BLaER1 treated with 17β-estradiol and CSF1 and Interleukin-3, amounts not matched to agents 10 nM and 100 nM (cell line): ENCODE measurements around the gene PRB4.

Source experiments
- H3K27ac ChIP-seq, 11 experiments: shearing (Covaris generic); formaldehyde crosslinking; 2 replicates each; pipeline ENCODE4 v1.8.1; 2022
- H3K27me3 ChIP-seq, 11 experiments: shearing (Covaris generic); formaldehyde crosslinking; 2 replicates each; pipeline ENCODE4 v1.8.1; 2022
- H3K36me3 ChIP-seq, 11 experiments: shearing (Covaris generic); formaldehyde crosslinking; 2 replicates each; pipeline ENCODE4 v1.8.1; 2022
- H3K4me1 ChIP-seq, 10 experiments: shearing (Covaris generic); formaldehyde crosslinking; 2 replicates each; pipeline ENCODE4 v1.8.1; 2022
- H3K4me2 ChIP-seq, 11 experiments: shearing (Covaris generic); formaldehyde crosslinking; 2 replicates each; pipeline ENCODE4 v1.8.1; 2022
- H3K4me3 ChIP-seq, 10 experiments: shearing (Covaris generic); formaldehyde crosslinking; 2 replicates each; pipeline ENCODE4 v1.8.1; 2022
- H3K9ac ChIP-seq, 11 experiments: shearing (Covaris generic); formaldehyde crosslinking; 2 replicates each; pipeline ENCODE4 v1.8.1; 2022
- H3K9me3 ChIP-seq, 11 experiments: shearing (Covaris generic); formaldehyde crosslinking; replicated peaks in 1 of 11; 2 replicates each; pipeline ENCODE4 v1.8.1; 2022
- H4K20me1 ChIP-seq, 11 experiments: shearing (Covaris generic); formaldehyde crosslinking; 2 replicates each; pipeline ENCODE4 v1.8.1; 2022
- Cebpa-rat ChIP-seq, 11 experiments: shearing (Covaris generic); IDR thresholded peaks; 2 replicates each; pipeline ENCODE4 v1.8.1; 2022

Gene PRB4

GRCh38 chr12:11264501-11264900 lies 45.7 kb downstream of the PRB4 start:
- no peak for TF ChIP-seq Cebpa-rat (IDR thresholded peaks at IDR 0.05)
- H3K9me3 ChIP-seq, result peaks cover 0 to 25% (median 8%) of the 10 kb centered on the region in 11 experiments; a peak in 7 of 22 replicates

More at GRCh38 chr12:11264501-11264900, 45.7 kb downstream of the PRB4 start:
- Histone ChIP-seq H3K27me3 (no peaks in the 10 kb centered on the region), H3K4me3 (no peak overlapping the region), H4K20me1 (no peaks in the 10 kb centered on the region), H3K27ac (no peak overlapping the region), H3K4me2 (no peak overlapping the region), H3K4me1 (no peaks in the 10 kb centered on the region), H3K36me3 (no peaks in the 10 kb centered on the region), H3K9ac (no peak overlapping the region)
